Gastrocnemius medialis (tissue), 4 donors: ENCODE results near the gene SMG6.

ENCODE experiments used
- POLR2A ChIP-seq, 2 donors: fragments of 450-650 bp; IDR thresholded peaks; one replicate each; pipeline ENCODE4 v1.6.1; 2017; ENCODE audit warnings: antibody characterized with exemption in 2 of 2, mild to moderate bottlenecking in 2 of 2, moderate library complexity in 2 of 2
- TF ChIP-seq, protein P1 (sequence below), 5 experiments: fragments of 450-650 bp in 3 of 5; fragments of 200-600 bp in 2 of 5; sonication (generic) in 2 of 5; IDR thresholded peaks in 4 of 5; conservative IDR thresholded peaks in 1 of 5; 1 replicate in 4 of 5; 2 replicates in 1 of 5; pipeline ENCODE4 v1.5.1; 2016 to 2019; ENCODE audit warnings: antibody characterized with exemption in 5 of 5, mild to moderate bottlenecking in 3 of 5, moderate library complexity in 3 of 5

DNA sequence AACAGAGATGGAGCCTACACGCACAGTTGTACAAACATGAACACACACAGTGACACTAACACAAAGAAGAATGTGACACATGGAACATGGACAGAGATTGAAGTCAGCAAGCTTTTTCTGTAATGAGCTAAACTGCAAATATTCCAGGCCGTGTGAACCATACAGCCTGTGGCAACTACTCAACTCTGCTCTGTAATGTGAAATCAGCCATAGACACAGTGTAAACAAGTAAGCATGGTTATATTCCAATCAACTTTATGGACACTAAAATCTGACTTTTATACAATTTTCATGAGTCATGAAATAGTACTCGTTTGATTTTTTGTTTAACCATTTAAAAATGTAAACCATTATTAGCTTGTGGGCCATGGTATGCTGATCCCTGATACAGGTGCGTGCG lies 120.2 kb downstream of the SMG6 start:
- TF ChIP-seq, protein P1, sequence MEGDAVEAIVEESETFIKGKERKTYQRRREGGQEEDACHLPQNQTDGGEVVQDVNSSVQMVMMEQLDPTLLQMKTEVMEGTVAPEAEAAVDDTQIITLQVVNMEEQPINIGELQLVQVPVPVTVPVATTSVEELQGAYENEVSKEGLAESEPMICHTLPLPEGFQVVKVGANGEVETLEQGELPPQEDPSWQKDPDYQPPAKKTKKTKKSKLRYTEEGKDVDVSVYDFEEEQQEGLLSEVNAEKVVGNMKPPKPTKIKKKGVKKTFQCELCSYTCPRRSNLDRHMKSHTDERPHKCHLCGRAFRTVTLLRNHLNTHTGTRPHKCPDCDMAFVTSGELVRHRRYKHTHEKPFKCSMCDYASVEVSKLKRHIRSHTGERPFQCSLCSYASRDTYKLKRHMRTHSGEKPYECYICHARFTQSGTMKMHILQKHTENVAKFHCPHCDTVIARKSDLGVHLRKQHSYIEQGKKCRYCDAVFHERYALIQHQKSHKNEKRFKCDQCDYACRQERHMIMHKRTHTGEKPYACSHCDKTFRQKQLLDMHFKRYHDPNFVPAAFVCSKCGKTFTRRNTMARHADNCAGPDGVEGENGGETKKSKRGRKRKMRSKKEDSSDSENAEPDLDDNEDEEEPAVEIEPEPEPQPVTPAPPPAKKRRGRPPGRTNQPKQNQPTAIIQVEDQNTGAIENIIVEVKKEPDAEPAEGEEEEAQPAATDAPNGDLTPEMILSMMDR (IDR thresholded peaks at IDR 0.05 in 4 of 5, conservative IDR thresholded peaks at IDR 0.05 in 1 of 5), result no peak
- TF ChIP-seq POLR2A (IDR thresholded peaks at IDR 0.05), result no peak
